ENCODE measurements around the gene NDUFS6. TPM values are rescaled to one million over a fixed set of nuclear protein-coding genes. Genes with fewer than 3 reads are reported as not detected.
A peak's percentile ranks its signal among the peaks of the same experiment; 100 is the strongest.
"Not testable (repeated sequence)": the region's sequence is repeated elsewhere in the genome, so short reads cannot be mapped to it uniquely, and the experiment has no call there.

The NDUFS6 gene
- total and polyA plus RNA-seq, 7 experiments from 2014 or later: 14.2 to 61.7 (median 17.5) TPM

GRCh38 chr5:1838013-1838412 is 36.8 kb downstream of the NDUFS6 start:
- intact Hi-C loops (cut with micrococcal nuclease): no loop called here
- H3K36me3 ChIP-seq (ENCODE audit: control insufficient read depth in 2 of 3, insufficient read depth in 3 of 3, low read length in 3 of 3): no peaks in the 10 kb centered on the region

GRCh38 chr5:1840071-1840547 is 38.9 kb downstream of the NDUFS6 start:
- Mint-ChIP-seq H3K27ac (no peak overlapping the region), H3K36me3 (no peaks in the 10 kb centered on the region), H3K27me3 (peaks cover 0 to 48% (median 20%) of the 10 kb centered on the region in 5 donors), H3K4me1 (no peaks in the 10 kb centered on the region), H3K9me3 (no peaks in the 10 kb centered on the region), H3K4me3 (no peak overlapping the region)
- DNase-seq (no peak), ATAC-seq (no peak)
- H3K4me3 ChIP-seq (ENCODE audit: low read length): no peak overlapping the region
- H3K27me3 ChIP-seq (ENCODE audit: control insufficient read depth in 2 of 2, insufficient read depth in 2 of 2, low read length in 2 of 2): no peaks in the 10 kb centered on the region
- intact Hi-C loops (cut with micrococcal nuclease): no loop called here
- no peaks in the 10 kb centered on the region for H3K9me3 ChIP-seq (ENCODE audit: control insufficient read depth in 2 of 3, low read length in 3 of 3)
- H3K4me1 ChIP-seq (ENCODE audit: control insufficient read depth in 2 of 2, insufficient read depth in 2 of 2, low read length in 2 of 2): no peaks in the 10 kb centered on the region
- H3K36me3 ChIP-seq (ENCODE audit: control insufficient read depth in 2 of 3, insufficient read depth in 3 of 3, low read length in 3 of 3): no peaks in the 10 kb centered on the region
- POLR2A ChIA-PET: no interaction called here
- CTCF ChIA-PET: no interaction called here
- no peak overlapping the region for H3K27ac ChIP-seq (ENCODE audit: low read depth, low read length)

More at GRCh38 chr5:1838013-1838412, 36.8 kb downstream of the NDUFS6 start:
- ChIA-PET CTCF (no interaction called here), POLR2A (no interaction called here)
- Mint-ChIP-seq H3K4me1 (no peaks in the 10 kb centered on the region), H3K27ac (no peak overlapping the region), H3K27me3 (peaks cover 0 to 59% (median 20%) of the 10 kb centered on the region in 5 donors), H3K9me3 (no peaks in the 10 kb centered on the region), H3K4me3 (no peak overlapping the region), H3K36me3 (no peaks in the 10 kb centered on the region)
- H3K27ac ChIP-seq (ENCODE audit: low read depth, low read length): no peak overlapping the region
- H3K27me3 ChIP-seq (ENCODE audit: control insufficient read depth in 2 of 2, insufficient read depth in 2 of 2, low read length in 2 of 2): no peaks in the 10 kb centered on the region
- no peaks in the 10 kb centered on the region for H3K9me3 ChIP-seq (ENCODE audit: control insufficient read depth in 2 of 3, low read length in 3 of 3)
- no peak for ATAC-seq
- DNase-seq: no peak
- no peak overlapping the region for H3K4me3 ChIP-seq (ENCODE audit: low read length)
- no peaks in the 10 kb centered on the region for H3K4me1 ChIP-seq (ENCODE audit: control insufficient read depth in 2 of 2, insufficient read depth in 2 of 2, low read length in 2 of 2)

DNA sequence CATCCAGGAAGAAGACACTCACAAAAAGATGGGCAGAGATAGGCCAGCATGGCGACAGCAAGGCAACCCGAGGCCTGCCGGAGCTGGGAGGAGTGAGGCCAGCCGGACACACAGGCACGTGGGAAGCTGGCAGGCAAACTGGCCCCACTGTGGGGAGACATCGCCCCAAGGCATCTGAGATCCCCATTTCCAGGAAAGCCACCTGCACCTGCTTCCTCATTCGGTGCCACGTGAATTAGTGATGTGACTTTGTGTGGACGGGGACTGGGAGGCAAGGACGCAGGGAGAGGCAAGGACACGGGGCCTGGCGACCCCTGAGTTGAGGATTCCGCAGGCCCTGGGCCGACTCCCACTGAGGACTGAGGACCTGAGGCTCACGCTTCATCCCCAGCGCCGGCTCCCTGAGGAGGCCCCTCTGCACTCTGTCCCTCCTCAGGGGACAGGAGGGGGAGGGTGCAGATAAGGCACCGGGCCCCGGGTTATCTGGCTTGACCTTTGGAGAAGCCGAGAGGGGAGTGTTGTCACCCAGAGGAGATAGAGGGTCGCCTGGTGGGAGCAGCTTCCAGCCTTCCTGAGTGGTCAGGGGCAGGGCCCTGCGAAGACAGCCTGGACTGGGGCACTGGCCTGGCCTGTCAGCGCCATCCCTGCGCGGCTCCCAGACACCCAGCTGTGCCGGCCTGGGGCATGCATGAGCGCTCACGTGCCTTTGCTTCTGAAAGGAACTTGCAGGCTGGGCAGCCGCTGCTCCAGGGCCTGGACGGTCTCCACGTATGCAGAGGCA is 39.7 kb downstream of the NDUFS6 start:
- intact Hi-C loops (cut with micrococcal nuclease): no loop called here
- ChIA-PET CTCF (no interaction called here), POLR2A (no interaction called here)
- no peaks in the 10 kb centered on the region for H3K9me3 Mint-ChIP-seq
- H3K27me3 ChIP-seq (ENCODE audit: control insufficient read depth in 2 of 2, insufficient read depth in 2 of 2, low read length in 2 of 2): no peaks in the 10 kb centered on the region
- H3K4me1 Mint-ChIP-seq: no peaks in the 10 kb centered on the region
- ATAC-seq (no peak), DNase-seq (no peak)
- H3K36me3 ChIP-seq (ENCODE audit: control insufficient read depth in 2 of 3, insufficient read depth in 3 of 3, low read length in 3 of 3): no peaks in the 10 kb centered on the region
- H3K27me3 Mint-ChIP-seq: peaks cover 0 to 40% (median 20%) of the 10 kb centered on the region in 5 donors
- no peaks in the 10 kb centered on the region for H3K36me3 Mint-ChIP-seq
- H3K4me3 ChIP-seq (ENCODE audit: low read length): no peak overlapping the region
- H3K9me3 ChIP-seq (ENCODE audit: control insufficient read depth in 2 of 3, low read length in 3 of 3): no peaks in the 10 kb centered on the region
- H3K27ac ChIP-seq (ENCODE audit: low read depth, low read length): no peak overlapping the region
- H3K4me1 ChIP-seq (ENCODE audit: control insufficient read depth in 2 of 2, insufficient read depth in 2 of 2, low read length in 2 of 2): no peaks in the 10 kb centered on the region
- H3K4me3 Mint-ChIP-seq: no peak overlapping the region
- H3K27ac Mint-ChIP-seq: no peak overlapping the region

DNA sequence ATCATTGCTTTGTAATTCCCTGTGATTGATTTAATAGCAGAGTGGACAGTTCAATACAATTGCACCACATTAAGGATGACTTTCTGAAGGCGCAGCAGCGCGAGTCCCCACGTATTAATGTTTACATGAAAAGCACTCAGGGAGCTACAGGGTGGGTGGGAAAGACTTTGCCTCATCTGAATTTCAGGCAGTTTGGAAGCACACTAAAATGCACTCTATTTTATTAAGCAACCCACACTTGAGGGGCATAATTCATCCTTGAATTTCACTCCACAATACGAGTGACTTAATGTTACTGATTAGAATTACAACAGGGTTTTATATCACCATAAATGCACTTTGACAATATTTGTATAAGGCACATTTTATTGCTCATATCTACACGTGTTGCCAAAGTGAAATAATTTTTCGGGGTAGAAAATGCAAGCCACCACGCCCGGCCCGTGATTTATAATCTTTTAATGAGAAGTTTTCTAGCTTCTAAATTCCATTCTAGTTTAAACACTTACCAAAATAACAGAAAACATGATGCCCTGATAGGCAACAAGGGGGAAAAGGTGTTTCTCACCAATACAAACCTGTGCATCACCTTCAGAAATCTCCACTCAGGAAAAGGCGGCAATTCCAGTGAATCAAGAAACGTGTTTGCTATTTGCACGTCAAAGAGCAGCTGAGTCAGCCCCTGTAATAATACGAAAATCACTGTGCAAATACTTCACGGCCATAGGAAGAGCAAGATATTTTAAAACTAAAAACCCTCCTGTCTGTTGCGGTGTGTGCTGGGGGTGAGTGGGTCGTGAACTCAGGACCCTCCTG is 41.0 kb downstream of the NDUFS6 start:
- H3K36me3 ChIP-seq (ENCODE audit: control insufficient read depth in 2 of 3, insufficient read depth in 3 of 3, low read length in 3 of 3): no peaks in the 10 kb centered on the region
- no peaks in the 10 kb centered on the region for H3K9me3 Mint-ChIP-seq
- H3K4me1 Mint-ChIP-seq: no peaks in the 10 kb centered on the region
- ATAC-seq (no peak), DNase-seq (no peak)
- no peaks in the 10 kb centered on the region for H3K9me3 ChIP-seq (ENCODE audit: control insufficient read depth in 2 of 3, low read length in 3 of 3)
- no peak overlapping the region for H3K4me3 ChIP-seq (ENCODE audit: low read length)
- H3K27ac Mint-ChIP-seq: no peak overlapping the region
- no peaks in the 10 kb centered on the region for H3K4me1 ChIP-seq (ENCODE audit: control insufficient read depth in 2 of 2, insufficient read depth in 2 of 2, low read length in 2 of 2)
- POLR2A ChIA-PET: no interaction called here
- H3K4me3 Mint-ChIP-seq: no peak overlapping the region
- H3K27me3 Mint-ChIP-seq: peaks cover 0 to 37% (median 21%) of the 10 kb centered on the region in 5 donors
- H3K27me3 ChIP-seq (ENCODE audit: control insufficient read depth in 2 of 2, insufficient read depth in 2 of 2, low read length in 2 of 2): no peaks in the 10 kb centered on the region
- CTCF ChIA-PET: no interaction called here
- no peaks in the 10 kb centered on the region for H3K36me3 Mint-ChIP-seq
- intact Hi-C loops (cut with micrococcal nuclease): no loop called here
- no peak overlapping the region for H3K27ac ChIP-seq (ENCODE audit: low read depth, low read length)

- intact Hi-C loops (cut with micrococcal nuclease); H3K27me3 ChIP-seq (ENCODE audit: control insufficient read depth in 2 of 2, insufficient read depth in 2 of 2, low read length in 2 of 2); H3K4me1 ChIP-seq (ENCODE audit: control insufficient read depth in 2 of 2, insufficient read depth in 2 of 2, low read length in 2 of 2); ATAC-seq; CTCF ChIA-PET; H3K4me3 Mint-ChIP-seq; H3K36me3 ChIP-seq (ENCODE audit: control insufficient read depth in 2 of 3, insufficient read depth in 3 of 3, low read length in 3 of 3); H3K36me3 Mint-ChIP-seq; H3K9me3 ChIP-seq (ENCODE audit: control insufficient read depth in 2 of 3, low read length in 3 of 3); H3K27ac Mint-ChIP-seq; H3K4me3 ChIP-seq (ENCODE audit: low read length); H3K9me3 Mint-ChIP-seq; H3K4me1 Mint-ChIP-seq; H3K27ac ChIP-seq (ENCODE audit: low read depth, low read length); POLR2A ChIA-PET; DNase-seq: not testable (repeated sequence)
- H3K27me3 Mint-ChIP-seq: peaks cover 7 to 39% (median 27%) of the 10 kb centered on the region in 5 donors
Measured at GRCh38 chr5:1843761-1844160, 42.6 kb downstream of the NDUFS6 start.

DNA sequence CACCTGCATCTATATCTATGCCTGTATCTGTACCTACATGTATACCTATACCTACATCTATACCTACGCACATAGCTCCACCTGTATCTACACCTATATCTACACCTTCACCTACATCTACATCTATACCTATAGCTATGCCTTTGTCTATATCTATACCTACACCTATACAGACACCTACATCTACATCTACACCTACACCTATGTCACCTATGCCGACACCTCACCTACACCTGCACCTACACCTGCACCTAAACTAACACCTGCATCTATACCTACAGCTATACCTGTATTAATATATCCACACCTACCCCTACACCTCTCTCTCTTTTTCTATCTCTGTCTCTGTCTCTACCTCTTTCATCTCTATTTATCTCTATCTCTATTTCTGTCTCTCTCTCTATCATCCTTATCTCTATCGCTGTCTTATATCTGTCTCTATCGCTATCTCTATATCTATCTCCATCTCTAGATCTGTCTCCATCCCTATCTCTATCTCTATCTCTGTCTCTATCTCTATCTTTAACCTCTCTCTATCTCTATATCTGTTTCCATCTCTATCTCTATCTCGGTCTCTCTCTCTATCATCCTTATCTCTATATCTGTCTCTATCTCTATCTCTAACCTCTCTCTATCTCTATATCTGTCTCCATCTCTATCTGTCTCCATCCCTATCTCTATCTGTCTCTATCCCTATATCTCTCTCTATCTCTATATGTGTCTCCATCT is 43.7 kb downstream of the NDUFS6 start:
- H3K36me3 ChIP-seq (ENCODE audit: control insufficient read depth in 2 of 3, insufficient read depth in 3 of 3, low read length in 3 of 3): no peaks in the 10 kb centered on the region

More for the DNA sequence above, 43.7 kb downstream of the NDUFS6 start:
- intact Hi-C loops (cut with micrococcal nuclease): no loop called here
- Histone ChIP-seq H3K9me3 (ENCODE audit: control insufficient read depth in 2 of 3, low read length in 3 of 3) (no peaks in the 10 kb centered on the region), H3K27me3 (ENCODE audit: control insufficient read depth in 2 of 2, insufficient read depth in 2 of 2, low read length in 2 of 2) (no peaks in the 10 kb centered on the region), H3K4me3 (ENCODE audit: low read length) (no peak overlapping the region), H3K4me1 (ENCODE audit: control insufficient read depth in 2 of 2, insufficient read depth in 2 of 2, low read length in 2 of 2) (no peaks in the 10 kb centered on the region), H3K27ac (ENCODE audit: low read depth, low read length) (no peak overlapping the region)
- Mint-ChIP-seq H3K27ac (no peak overlapping the region), H3K9me3 (no peaks in the 10 kb centered on the region), H3K27me3 (peaks cover 14 to 38% (median 27%) of the 10 kb centered on the region in 5 donors), H3K4me1 (no peaks in the 10 kb centered on the region), H3K36me3 (no peaks in the 10 kb centered on the region), H3K4me3 (no peak overlapping the region)
- ChIA-PET POLR2A (no interaction called here), CTCF (no interaction called here)
- DNase-seq (no peak), ATAC-seq (peak; percentile 26)

Data from naive thymus-derived CD4-positive, alpha-beta T cell (primary cell).